ENCODE measurements around the gene GUCY2C.

GUCY2C gene

GRCh38 chr12:14577344-14577743, 119.1 kb downstream of the GUCY2C start:
- TF ChIP-seq TSHZ2 (CRISPR knock-in tag; IDR thresholded peaks at IDR 0.05) (no peak), ISL1 (CRISPR knock-in tag; IDR thresholded peaks at IDR 0.05) (no peak), ZNF70 (CRISPR knock-in tag; IDR thresholded peaks at IDR 0.05) (no peak), CREB5 (CRISPR knock-in tag; IDR thresholded peaks at IDR 0.05; ENCODE audit: low read depth) (no peak), ZNF8 (CRISPR knock-in tag; IDR thresholded peaks at IDR 0.05) (no peak), OSR1 (CRISPR knock-in tag; IDR thresholded peaks at IDR 0.05) (no peak), SNAI2 (CRISPR knock-in tag; IDR thresholded peaks at IDR 0.05) (no peak), BACH2 (CRISPR knock-in tag; IDR thresholded peaks at IDR 0.05; ENCODE audit: borderline replicate concordance) (no peak), ZFP30 (CRISPR knock-in tag; IDR thresholded peaks at IDR 0.05) (no peak), ESRRG (CRISPR knock-in tag; IDR thresholded peaks at IDR 0.05) (no peak), CSDC2 (CRISPR knock-in tag; IDR thresholded peaks at IDR 0.05) (no peak), PPARA (CRISPR knock-in tag; IDR thresholded peaks at IDR 0.05; ENCODE audit: borderline replicate concordance) (no peak), ZC3H10 (CRISPR knock-in tag; IDR thresholded peaks at IDR 0.05) (no peak), POU6F1 (CRISPR knock-in tag; IDR thresholded peaks at IDR 0.05; ENCODE audit: borderline replicate concordance, low read depth) (no peak), ZFP3 (CRISPR knock-in tag; IDR thresholded peaks at IDR 0.05) (no peak), GLIS3 (CRISPR knock-in tag; IDR thresholded peaks at IDR 0.05) (no peak), TOX (CRISPR knock-in tag; IDR thresholded peaks at IDR 0.05; ENCODE audit: borderline replicate concordance) (no peak), TCF4 (CRISPR knock-in tag; IDR thresholded peaks at IDR 0.05; ENCODE audit: borderline replicate concordance) (no peak), ZNF565 (CRISPR knock-in tag; conservative IDR thresholded peaks at IDR 0.05; ENCODE audit: low read depth) (no peak)
- no peak for ATAC-seq

GRCh38 chr12:14576896-14577295, 119.5 kb downstream of the GUCY2C start:
- TF ChIP-seq CSRNP3 (CRISPR knock-in tag; IDR thresholded peaks at IDR 0.05) (no peak), ZNF565 (CRISPR knock-in tag; conservative IDR thresholded peaks at IDR 0.05; ENCODE audit: low read depth) (no peak), POU6F1 (CRISPR knock-in tag; IDR thresholded peaks at IDR 0.05; ENCODE audit: borderline replicate concordance, low read depth) (no peak)
- ATAC-seq: no peak

- no peak for ATAC-seq
- no peak for TF ChIP-seq BACH2 (CRISPR knock-in tag; IDR thresholded peaks at IDR 0.05; ENCODE audit: borderline replicate concordance)
- no peak for TF ChIP-seq CREB5 (CRISPR knock-in tag; IDR thresholded peaks at IDR 0.05; ENCODE audit: low read depth)
- no peak for TF ChIP-seq ESRRG (CRISPR knock-in tag; IDR thresholded peaks at IDR 0.05)
- no peak for TF ChIP-seq PATZ1 (CRISPR knock-in tag; IDR thresholded peaks at IDR 0.05; ENCODE audit: borderline replicate concordance)
- no peak for TF ChIP-seq POU6F1 (CRISPR knock-in tag; IDR thresholded peaks at IDR 0.05; ENCODE audit: borderline replicate concordance, low read depth)
- no peak for TF ChIP-seq ISL1 (CRISPR knock-in tag; IDR thresholded peaks at IDR 0.05)
- TF ChIP-seq ZFP3 (CRISPR knock-in tag; IDR thresholded peaks at IDR 0.05): no peak
- TF ChIP-seq OSR1 (CRISPR knock-in tag; IDR thresholded peaks at IDR 0.05): no peak
Measured at GRCh38 chr12:14575585-14575984, 120.8 kb downstream of the GUCY2C start.
